GM12874 (cell line): ENCODE measurements around the gene SMARCA2.

Experiments used
- CTCF ChIP-seq: IDR thresholded peaks from 2 replicates; pipeline ENCODE4 v1.5.1; 2011; ENCODE audit warnings: low read depth, mild to moderate bottlenecking, control low read depth, low read length, moderate library complexity; ENCODE audit not compliant: insufficient read depth

The SMARCA2 gene

GRCh38 chr9:2122299-2122698 is 107.2 kb downstream of the SMARCA2 start:
- TF ChIP-seq CTCF: no peak

- TF ChIP-seq CTCF: no peak
Measured at GRCh38 chr9:2125906-2126305, 110.8 kb downstream of the SMARCA2 start.

GRCh38 chr9:2126331-2126803 is 111.2 kb downstream of the SMARCA2 start:
- TF ChIP-seq CTCF: no peak

GRCh38 chr9:2127486-2127885 is 112.3 kb downstream of the SMARCA2 start:
- no peak for TF ChIP-seq CTCF

- no peak for TF ChIP-seq CTCF
Measured at GRCh38 chr9:2128141-2128540, 113.0 kb downstream of the SMARCA2 start.

- TF ChIP-seq CTCF: no peak
Measured at GRCh38 chr9:2128618-2129017, 113.5 kb downstream of the SMARCA2 start.

- no peak for TF ChIP-seq CTCF
Measured at GRCh38 chr9:2130941-2131340, 115.8 kb downstream of the SMARCA2 start.

- peak; percentile 31; the same call in 1 of the 2 replicates for TF ChIP-seq CTCF
Measured at GRCh38 chr9:2132484-2133082, 117.4 kb downstream of the SMARCA2 start.
